22Rv1 (cell line): Measurements from ENCODE around the gene LCN10.
A peak's percentile ranks its signal among the peaks of the same experiment; 100 is the strongest.

Experiments used
- H3K27ac ChIP-seq: fragments of 450-650 bp; 2 replicates; pipeline ENCODE4 v1.5.1; 2017
- ZFX ChIP-seq: fragments of 450-650 bp; IDR thresholded peaks from 2 replicates; pipeline ENCODE4 v1.6.1; 2017; ENCODE audit warnings: antibody characterized with exemption, borderline replicate concordance
- TF ChIP-seq, protein P1 (sequence below): fragments of 450-650 bp; IDR thresholded peaks from 2 replicates; pipeline ENCODE4 v1.5.1; 2017; ENCODE audit warnings: mild to moderate bottlenecking

Gene LCN10

DNA sequence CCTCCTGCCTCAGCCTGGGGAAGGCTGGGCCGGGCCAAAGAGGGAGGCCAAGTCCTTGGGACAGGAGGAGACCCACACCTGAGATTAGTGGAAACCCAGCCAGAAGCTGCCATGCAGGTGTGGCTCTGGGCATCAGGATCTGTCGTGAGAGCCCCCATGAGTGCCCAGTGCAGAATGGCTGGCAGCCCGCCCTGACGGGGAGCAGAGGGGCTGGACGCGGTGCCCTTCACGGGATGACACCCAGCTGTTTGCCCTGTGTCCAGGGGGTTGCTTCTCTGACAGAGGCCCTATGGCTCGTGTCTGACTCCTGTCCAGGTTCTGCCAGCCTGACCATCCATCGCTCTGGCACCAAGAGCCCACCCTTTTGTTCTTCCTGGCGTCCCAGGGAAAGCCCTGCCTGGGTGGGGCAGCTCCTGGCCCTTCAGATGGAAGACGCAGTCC, 21.8 kb downstream of the LCN10 start:
- no peak for TF ChIP-seq ZFX
- TF ChIP-seq, protein P1, sequence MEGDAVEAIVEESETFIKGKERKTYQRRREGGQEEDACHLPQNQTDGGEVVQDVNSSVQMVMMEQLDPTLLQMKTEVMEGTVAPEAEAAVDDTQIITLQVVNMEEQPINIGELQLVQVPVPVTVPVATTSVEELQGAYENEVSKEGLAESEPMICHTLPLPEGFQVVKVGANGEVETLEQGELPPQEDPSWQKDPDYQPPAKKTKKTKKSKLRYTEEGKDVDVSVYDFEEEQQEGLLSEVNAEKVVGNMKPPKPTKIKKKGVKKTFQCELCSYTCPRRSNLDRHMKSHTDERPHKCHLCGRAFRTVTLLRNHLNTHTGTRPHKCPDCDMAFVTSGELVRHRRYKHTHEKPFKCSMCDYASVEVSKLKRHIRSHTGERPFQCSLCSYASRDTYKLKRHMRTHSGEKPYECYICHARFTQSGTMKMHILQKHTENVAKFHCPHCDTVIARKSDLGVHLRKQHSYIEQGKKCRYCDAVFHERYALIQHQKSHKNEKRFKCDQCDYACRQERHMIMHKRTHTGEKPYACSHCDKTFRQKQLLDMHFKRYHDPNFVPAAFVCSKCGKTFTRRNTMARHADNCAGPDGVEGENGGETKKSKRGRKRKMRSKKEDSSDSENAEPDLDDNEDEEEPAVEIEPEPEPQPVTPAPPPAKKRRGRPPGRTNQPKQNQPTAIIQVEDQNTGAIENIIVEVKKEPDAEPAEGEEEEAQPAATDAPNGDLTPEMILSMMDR = no peak
- peak overlapping the region; percentile 85 for H3K27ac ChIP-seq

DNA sequence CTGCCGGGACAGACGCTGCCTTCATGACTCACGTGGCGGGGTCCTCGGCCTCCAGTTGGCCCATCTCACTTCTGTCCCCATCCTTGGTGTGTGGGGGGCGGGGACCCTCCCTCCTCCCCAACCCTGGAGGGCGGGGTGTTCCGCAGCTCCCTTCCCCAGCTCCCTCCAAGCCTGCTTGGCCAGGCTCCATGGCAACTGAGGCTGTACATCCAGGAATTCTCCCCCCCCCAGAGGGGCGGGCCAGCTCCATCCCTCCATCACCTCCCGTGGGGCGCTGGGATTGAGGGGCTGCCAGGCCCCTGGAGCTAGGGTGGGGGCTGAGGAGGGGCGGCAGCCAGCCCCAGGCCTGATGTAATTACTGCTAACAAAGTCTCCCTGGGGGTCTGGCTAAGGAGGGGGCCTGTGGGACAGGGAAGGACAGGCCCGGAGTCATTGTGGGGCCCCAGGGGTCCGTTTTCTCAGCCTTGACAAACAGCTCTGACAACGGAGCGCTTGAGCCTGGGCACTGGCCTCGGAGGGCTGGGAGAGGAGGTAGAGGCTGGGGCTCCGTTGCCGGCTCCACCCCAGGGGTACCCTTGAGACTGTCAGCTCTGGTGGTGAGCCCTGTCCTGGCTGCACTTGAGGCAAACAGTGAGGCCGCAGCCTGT, 22.4 kb downstream of the LCN10 start:
- TF ChIP-seq, protein P1 = no peak
- no peak for TF ChIP-seq ZFX
- peak overlapping the region; percentile 85 for H3K27ac ChIP-seq

DNA sequence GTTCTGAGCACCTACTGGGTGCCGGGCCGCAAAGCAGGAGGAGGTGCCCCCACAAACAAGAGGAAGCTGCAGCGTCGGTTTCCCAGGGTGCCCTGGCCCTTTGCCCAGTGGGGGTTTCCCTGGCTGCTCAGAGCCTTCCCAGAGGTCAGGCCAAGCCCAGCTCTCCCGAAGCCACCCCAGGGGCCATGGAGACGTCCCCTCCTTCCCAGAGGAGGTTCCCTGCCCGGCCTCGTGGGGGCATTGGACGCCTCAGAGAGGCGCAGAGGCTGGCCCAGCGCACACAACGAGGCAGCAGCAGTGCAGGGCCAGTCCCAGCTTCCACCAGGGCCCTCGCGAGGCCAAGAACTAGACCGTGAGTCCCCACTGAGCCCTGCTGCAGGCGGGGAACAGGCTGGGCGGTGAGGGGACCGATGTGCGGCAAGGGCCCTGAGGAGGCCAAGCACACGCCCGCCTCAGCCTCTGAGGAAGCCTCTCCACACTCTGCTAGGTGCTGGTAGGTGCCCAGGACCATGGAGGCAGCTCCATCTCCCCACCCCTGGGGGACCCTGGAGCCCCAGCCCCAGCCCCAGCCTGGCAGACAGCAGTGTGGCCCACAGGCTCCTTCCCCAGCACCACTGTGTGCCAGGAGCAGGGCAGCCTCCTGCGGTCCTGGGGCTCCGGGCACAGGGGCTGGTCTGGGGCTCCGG, 23.4 kb downstream of the LCN10 start:
- no peak overlapping the region for H3K27ac ChIP-seq
- TF ChIP-seq, protein P1 = no peak
- TF ChIP-seq ZFX = no peak

DNA sequence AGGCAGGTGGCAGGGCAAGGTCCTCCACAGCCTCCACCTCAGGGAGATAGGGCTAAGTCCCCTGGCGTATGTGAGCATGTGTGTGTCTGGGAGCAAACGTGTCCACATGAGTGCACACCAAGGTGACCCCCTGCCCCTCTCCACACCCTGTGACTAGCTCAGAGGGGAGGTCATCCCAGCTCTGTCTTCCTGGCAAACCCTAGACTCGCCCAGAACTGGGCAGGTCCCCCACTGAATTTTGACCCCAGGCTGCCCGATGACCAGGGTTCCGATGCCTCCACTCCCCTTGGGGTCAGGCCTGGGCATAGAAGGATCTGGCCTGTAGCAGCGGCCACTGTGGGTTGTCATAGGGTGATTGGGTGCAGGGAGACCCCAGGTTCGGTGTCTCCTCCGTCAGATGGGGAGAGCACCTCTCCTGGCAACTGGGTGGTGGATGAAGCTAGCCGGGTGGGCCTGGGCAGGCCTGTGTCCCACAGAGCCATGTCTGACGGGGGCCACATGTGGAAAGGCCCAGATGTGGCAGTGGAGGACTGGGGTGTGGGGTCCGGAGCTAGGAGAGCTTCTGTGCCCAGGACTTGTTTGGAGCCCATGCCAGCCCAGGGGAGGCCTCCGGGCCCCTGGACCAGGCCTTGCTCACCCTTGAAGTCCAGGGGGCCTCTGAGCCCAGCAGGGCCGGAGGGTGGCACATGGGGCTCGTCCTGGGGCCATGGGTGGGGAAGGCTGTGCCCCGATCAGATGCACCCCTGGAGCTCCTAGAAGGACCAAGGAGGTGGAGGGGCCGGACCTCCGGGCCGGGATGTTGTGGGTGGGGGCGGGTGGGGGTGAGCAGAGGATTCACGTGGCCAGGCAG, 24.2 kb downstream of the LCN10 start:
- TF ChIP-seq, protein P1 = no peak
- H3K27ac ChIP-seq = no peak overlapping the region

DNA sequence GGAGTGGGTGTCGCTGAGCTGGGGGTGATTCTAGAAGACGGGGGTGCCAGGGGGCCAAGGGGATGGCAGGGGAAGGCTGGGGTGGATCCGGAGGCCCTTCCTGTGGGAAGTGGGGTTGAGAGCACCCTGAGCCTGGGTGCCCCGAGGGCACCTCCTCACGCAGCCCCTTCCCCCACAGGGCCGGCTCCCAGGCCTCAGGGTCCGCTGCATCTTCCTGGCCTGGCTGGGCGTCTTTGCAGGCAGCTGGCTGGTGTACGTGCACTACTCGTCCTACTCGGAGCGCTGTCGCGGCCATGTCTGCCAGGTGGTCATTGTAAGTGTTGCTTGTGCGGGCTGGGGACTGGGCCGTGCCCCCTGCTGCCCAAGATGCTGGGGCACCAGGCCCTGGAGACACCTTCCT, 25.3 kb downstream of the LCN10 start:
- TF ChIP-seq ZFX = no peak
- TF ChIP-seq, protein P1 = no peak

DNA sequence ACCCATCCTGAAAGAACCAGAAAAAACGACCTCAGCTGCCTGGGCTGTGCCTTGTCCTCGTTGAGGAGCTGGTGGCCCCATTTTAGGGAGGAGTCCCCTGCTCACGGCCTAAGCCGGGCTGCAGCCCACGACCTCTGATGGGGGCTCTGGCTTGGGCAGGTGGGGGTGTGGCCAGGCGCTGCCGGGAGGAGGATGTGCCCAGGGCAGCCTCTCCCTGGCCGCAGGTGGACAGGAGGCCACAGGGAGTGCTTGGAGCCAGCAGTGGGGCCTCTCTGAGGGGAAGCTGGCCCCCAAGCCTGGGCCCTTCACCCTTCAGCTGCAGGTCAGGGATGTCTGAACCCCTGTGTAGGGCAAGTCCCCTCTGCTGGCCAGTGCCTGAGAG, 27.9 kb downstream of the LCN10 start:
- no peak overlapping the region for H3K27ac ChIP-seq
- TF ChIP-seq, protein P1 = no peak
- no peak for TF ChIP-seq ZFX

More for the DNA sequence above, 25.3 kb downstream of the LCN10 start:
- no peak overlapping the region for H3K27ac ChIP-seq
